ENCODE measurements around the gene DHRS12. TPM values are rescaled to one million over a fixed set of nuclear protein-coding genes. Genes with fewer than 3 reads are reported as not detected.

Gene DHRS12
- total RNA-seq, 1 experiment from 2014 or later: 6.9 TPM

DNA sequence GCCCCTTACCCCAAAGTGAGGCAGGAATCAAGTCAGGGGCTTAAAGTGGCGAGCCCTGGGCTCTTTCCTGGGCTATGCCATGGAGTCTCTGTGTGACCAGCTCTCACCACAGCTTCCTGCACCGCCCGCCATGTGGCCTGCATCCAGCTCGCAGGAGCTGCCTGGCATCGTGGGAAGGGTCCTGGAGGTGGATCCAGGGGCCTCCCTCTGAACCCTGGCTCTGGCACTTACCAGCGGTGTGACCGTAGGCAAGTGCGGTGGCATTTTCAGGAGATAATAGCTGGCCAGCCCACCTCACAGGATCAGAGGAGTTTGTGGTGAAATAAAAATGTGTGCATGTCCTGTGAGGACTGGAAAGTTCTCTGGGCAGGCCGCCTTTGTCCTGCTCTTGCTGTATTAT, 26.0 kb downstream of the DHRS12 start:
- no peak for TF ChIP-seq EZH2 (IDR thresholded peaks at IDR 0.05; ENCODE audit: low read depth)
- TF ChIP-seq, protein P1, sequence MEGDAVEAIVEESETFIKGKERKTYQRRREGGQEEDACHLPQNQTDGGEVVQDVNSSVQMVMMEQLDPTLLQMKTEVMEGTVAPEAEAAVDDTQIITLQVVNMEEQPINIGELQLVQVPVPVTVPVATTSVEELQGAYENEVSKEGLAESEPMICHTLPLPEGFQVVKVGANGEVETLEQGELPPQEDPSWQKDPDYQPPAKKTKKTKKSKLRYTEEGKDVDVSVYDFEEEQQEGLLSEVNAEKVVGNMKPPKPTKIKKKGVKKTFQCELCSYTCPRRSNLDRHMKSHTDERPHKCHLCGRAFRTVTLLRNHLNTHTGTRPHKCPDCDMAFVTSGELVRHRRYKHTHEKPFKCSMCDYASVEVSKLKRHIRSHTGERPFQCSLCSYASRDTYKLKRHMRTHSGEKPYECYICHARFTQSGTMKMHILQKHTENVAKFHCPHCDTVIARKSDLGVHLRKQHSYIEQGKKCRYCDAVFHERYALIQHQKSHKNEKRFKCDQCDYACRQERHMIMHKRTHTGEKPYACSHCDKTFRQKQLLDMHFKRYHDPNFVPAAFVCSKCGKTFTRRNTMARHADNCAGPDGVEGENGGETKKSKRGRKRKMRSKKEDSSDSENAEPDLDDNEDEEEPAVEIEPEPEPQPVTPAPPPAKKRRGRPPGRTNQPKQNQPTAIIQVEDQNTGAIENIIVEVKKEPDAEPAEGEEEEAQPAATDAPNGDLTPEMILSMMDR (conservative IDR thresholded peaks at IDR 0.05): no peak
- H3K79me2 ChIP-seq (ENCODE audit: low read depth): no peaks in the 10 kb centered on the region
- H3K4me3 ChIP-seq: no peak overlapping the region
- BruUV-seq (replicated peaks): no TSS peak
- no peaks in the 10 kb centered on the region for H3K27me3 ChIP-seq (ENCODE audit: insufficient read depth, low read depth)
- POLR2A ChIA-PET (ENCODE audit: unreplicated experiment): no interaction called here
- H3F3A ChIP-seq (ENCODE audit: insufficient read depth, low read depth): no peaks in the 10 kb centered on the region
- no peaks in the 10 kb centered on the region for H3K4me1 ChIP-seq (replicated peaks; ENCODE audit: insufficient read depth)
- no peaks in the 10 kb centered on the region for H3K36me3 ChIP-seq (ENCODE audit: low read depth)
- intact Hi-C loops (cut with micrococcal nuclease; ENCODE audit: unreplicated experiment): no loop called here
- no peak overlapping the region for H3K4me2 ChIP-seq
- H3K27ac ChIP-seq: no peak overlapping the region
- no peaks in the 10 kb centered on the region for H3K9me3 ChIP-seq (ENCODE audit: insufficient read depth, low read depth)
- no peak overlapping the region for H2AFZ ChIP-seq
- no peak for DNase-seq
- no peaks in the 10 kb centered on the region for H4K20me1 ChIP-seq (ENCODE audit: insufficient read depth)
- H3K9me2 ChIP-seq (ENCODE audit: insufficient read depth): no peaks in the 10 kb centered on the region
- CTCF ChIA-PET: no interaction called here

- BruUV-seq (replicated peaks): no TSS peak
- CTCF ChIA-PET: no interaction called here
- H3K4me1 ChIP-seq (replicated peaks; ENCODE audit: insufficient read depth): no peaks in the 10 kb centered on the region
Observed at GRCh38 chr13:51776179-51776578, 27.8 kb downstream of the DHRS12 start.

GRCh38 chr13:51773515-51773914, 30.4 kb downstream of the DHRS12 start:
- Histone ChIP-seq H3K9me3 (ENCODE audit: insufficient read depth, low read depth) (no peaks in the 10 kb centered on the region), H3K9me2 (ENCODE audit: insufficient read depth) (no peaks in the 10 kb centered on the region), H3K36me3 (ENCODE audit: low read depth) (no peaks in the 10 kb centered on the region), H3K27me3 (ENCODE audit: insufficient read depth, low read depth) (no peaks in the 10 kb centered on the region), H4K20me1 (ENCODE audit: insufficient read depth) (no peaks in the 10 kb centered on the region), H3K4me1 (replicated peaks; ENCODE audit: insufficient read depth) (no peaks in the 10 kb centered on the region), H3K4me2 (no peak overlapping the region), H3K4me3 (no peak overlapping the region), H2AFZ (no peak overlapping the region), H3K79me2 (ENCODE audit: low read depth) (no peaks in the 10 kb centered on the region), H3K27ac (no peak overlapping the region), H3F3A (ENCODE audit: insufficient read depth, low read depth) (no peaks in the 10 kb centered on the region)
- DNase-seq: no peak
- ChIA-PET CTCF (no interaction called here), POLR2A (ENCODE audit: unreplicated experiment) (no interaction called here)
- no TSS peak for BruUV-seq (replicated peaks)
- intact Hi-C loops (cut with micrococcal nuclease; ENCODE audit: unreplicated experiment): no loop called here
- TF ChIP-seq EZH2 (IDR thresholded peaks at IDR 0.05; ENCODE audit: low read depth): no peak
- TF ChIP-seq, protein P1 (conservative IDR thresholded peaks at IDR 0.05): no peak

More at GRCh38 chr13:51776179-51776578, 27.8 kb downstream of the DHRS12 start:
- no peaks in the 10 kb centered on the region for H3F3A ChIP-seq (ENCODE audit: insufficient read depth, low read depth)
- POLR2A ChIA-PET (ENCODE audit: unreplicated experiment): no interaction called here
- H3K9me3 ChIP-seq (ENCODE audit: insufficient read depth, low read depth): no peaks in the 10 kb centered on the region
- no peaks in the 10 kb centered on the region for H4K20me1 ChIP-seq (ENCODE audit: insufficient read depth)
- no peak overlapping the region for H2AFZ ChIP-seq
- no peak for DNase-seq
- no peak overlapping the region for H3K27ac ChIP-seq
- H3K4me2 ChIP-seq: no peak overlapping the region
- no peaks in the 10 kb centered on the region for H3K9me2 ChIP-seq (ENCODE audit: insufficient read depth)
- no peaks in the 10 kb centered on the region for H3K79me2 ChIP-seq (ENCODE audit: low read depth)
- no peaks in the 10 kb centered on the region for H3K36me3 ChIP-seq (ENCODE audit: low read depth)
- H3K27me3 ChIP-seq (ENCODE audit: insufficient read depth, low read depth): no peaks in the 10 kb centered on the region
- H3K4me3 ChIP-seq: no peak overlapping the region
- TF ChIP-seq EZH2 (IDR thresholded peaks at IDR 0.05; ENCODE audit: low read depth): no peak
- TF ChIP-seq, protein P1 (conservative IDR thresholded peaks at IDR 0.05): no peak
- intact Hi-C loops (cut with micrococcal nuclease; ENCODE audit: unreplicated experiment): no loop called here

All from PC-9 (cell line).